Ishikawa (cell line): ENCODE results near the gene CCDC137.

Experiments used
- CEBPB ChIP-seq: IDR thresholded peaks from 2 replicates; pipeline ENCODE4 v1.6.1; 2012
- CREB1 ChIP-seq: IDR thresholded peaks from 2 replicates; pipeline ENCODE4 v1.6.1; 2012; ENCODE audit warnings: low read depth
- EP300 ChIP-seq: IDR thresholded peaks from 2 replicates; pipeline ENCODE4 v1.6.1; 2012; ENCODE audit warnings: borderline replicate concordance
- ZBTB7A ChIP-seq: IDR thresholded peaks from 2 replicates; pipeline ENCODE4 v1.6.1; 2012; ENCODE audit warnings: low read depth
- TF ChIP-seq, protein P1 (sequence below): IDR thresholded peaks from 2 replicates; pipeline ENCODE4 v1.6.1; 2012

DNA sequence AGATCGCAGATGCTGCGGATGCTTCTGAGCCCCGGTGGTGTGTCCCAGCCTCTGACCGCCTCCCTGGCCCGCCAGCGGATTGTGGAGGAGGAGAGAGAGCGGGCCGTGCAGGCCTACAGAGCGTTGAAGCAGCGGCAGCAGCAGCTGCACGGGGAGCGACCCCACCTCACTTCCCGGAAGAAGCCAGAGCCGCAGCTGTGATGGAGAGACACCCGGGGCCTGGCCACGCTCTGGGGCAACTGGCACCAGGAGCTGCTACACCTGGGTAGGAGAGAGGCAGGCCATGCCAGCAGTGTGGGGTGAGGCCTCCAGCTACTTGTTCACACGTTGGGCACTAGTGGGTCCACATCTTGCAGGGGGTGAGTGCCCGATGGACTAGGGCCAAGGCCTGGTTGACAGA lies 6.0 kb downstream of the CCDC137 start:
- TF ChIP-seq CEBPB: no peak
- TF ChIP-seq ZBTB7A: no peak
- TF ChIP-seq, protein P1, sequence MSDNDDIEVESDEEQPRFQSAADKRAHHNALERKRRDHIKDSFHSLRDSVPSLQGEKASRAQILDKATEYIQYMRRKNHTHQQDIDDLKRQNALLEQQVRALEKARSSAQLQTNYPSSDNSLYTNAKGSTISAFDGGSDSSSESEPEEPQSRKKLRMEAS: no peak
- no peak for TF ChIP-seq CREB1
- no peak for TF ChIP-seq EP300
